ENCODE measurements around the gene HABP2. TPM values are rescaled to one million over a fixed set of nuclear protein-coding genes. Genes with fewer than 3 reads are reported as not detected.

Gene HABP2
- total and polyA plus RNA-seq, 2 experiments from 2014 or later, result not detected

- no peak overlapping the region for H3K4me3 Mint-ChIP-seq
- H3K27me3 ChIP-seq (ENCODE audit: insufficient read depth), result no peaks in the 10 kb centered on the region
These were observed 32.0 kb upstream of the HABP2 start for GRCh38 chr10:113520690-113521474.

GRCh38 chr10:113521475-113521795 lies 31.4 kb upstream of the HABP2 start:
- no peak overlapping the region for H3K4me3 Mint-ChIP-seq
- Histone ChIP-seq H3K27ac (ENCODE audit: low read depth) (no peak overlapping the region), H4K20me1 (replicated peaks; ENCODE audit: insufficient read depth) (no peaks in the 10 kb centered on the region), H3K9me2 (ENCODE audit: insufficient read depth) (no peaks in the 10 kb centered on the region), H3K4me2 (no peak overlapping the region), H3K79me2 (replicated peaks; ENCODE audit: insufficient read depth) (no peaks in the 10 kb centered on the region), H3K4me1 (ENCODE audit: insufficient read depth) (no peaks in the 10 kb centered on the region), H3K36me3 (ENCODE audit: insufficient read depth) (no peaks in the 10 kb centered on the region), H3K4me3 (no peak overlapping the region), H3F3A (replicated peaks; ENCODE audit: low read depth) (no peaks in the 10 kb centered on the region), H3K27me3 (ENCODE audit: insufficient read depth) (no peaks in the 10 kb centered on the region), H2AFZ (no peak overlapping the region)
- peaks cover 2% of the 10 kb centered on the region for H3K27me3 Mint-ChIP-seq (ENCODE audit: insufficient read depth, low read depth, poor library complexity)
- H3K36me3 Mint-ChIP-seq (ENCODE audit: low read depth), result no peaks in the 10 kb centered on the region
- no peak overlapping the region for H3K27ac Mint-ChIP-seq
- no peaks in the 10 kb centered on the region for H3K9me3 Mint-ChIP-seq
- ATAC-seq, result no peak
- DNase-seq (ENCODE audit: low spot score), result no peak
- H3K4me1 Mint-ChIP-seq, result peaks cover 2% of the 10 kb centered on the region; the same call in 1 of the 3 replicates
- no peak for TF ChIP-seq ZNF462 (CRISPR knock-in tag; IDR thresholded peaks at IDR 0.05)
- TF ChIP-seq POLR2AphosphoS5 (IDR thresholded peaks at IDR 0.05; ENCODE audit: low read depth), result no peak
- TF ChIP-seq CTCF (conservative IDR thresholded peaks at IDR 0.05; ENCODE audit: low read depth in 2 of 2), result no peak
- TF ChIP-seq EZH2 (IDR thresholded peaks at IDR 0.05; ENCODE audit: low read depth, unreplicated experiment), result no peak

More at GRCh38 chr10:113520690-113521474, 32.0 kb upstream of the HABP2 start:
- Histone ChIP-seq H3K9me2 (ENCODE audit: insufficient read depth) (no peaks in the 10 kb centered on the region), H3K79me2 (replicated peaks; ENCODE audit: insufficient read depth) (no peaks in the 10 kb centered on the region), H4K20me1 (replicated peaks; ENCODE audit: insufficient read depth) (no peaks in the 10 kb centered on the region), H3K4me1 (ENCODE audit: insufficient read depth) (no peaks in the 10 kb centered on the region), H3F3A (replicated peaks; ENCODE audit: low read depth) (no peaks in the 10 kb centered on the region), H2AFZ (no peak overlapping the region), H3K36me3 (ENCODE audit: insufficient read depth) (no peaks in the 10 kb centered on the region), H3K27ac (ENCODE audit: low read depth) (no peak overlapping the region), H3K4me3 (no peak overlapping the region), H3K4me2 (no peak overlapping the region)
- H3K4me1 Mint-ChIP-seq, result peaks cover 2% of the 10 kb centered on the region; the same call in 1 of the 3 replicates
- H3K9me3 Mint-ChIP-seq, result no peaks in the 10 kb centered on the region
- TF ChIP-seq CTCF (conservative IDR thresholded peaks at IDR 0.05; ENCODE audit: low read depth in 2 of 2) (peak; percentile 96), STAT1 (IDR thresholded peaks at IDR 0.05; ENCODE audit: unreplicated experiment) (no peak)
- H3K36me3 Mint-ChIP-seq (ENCODE audit: low read depth), result no peaks in the 10 kb centered on the region
- H3K27ac Mint-ChIP-seq, result no peak overlapping the region
- DNase-seq (ENCODE audit: low spot score) (peak; percentile 85), ATAC-seq (peak; percentile 66)
- H3K27me3 Mint-ChIP-seq (ENCODE audit: insufficient read depth, low read depth, poor library complexity), result peaks cover 2% of the 10 kb centered on the region

All from GM23338 (cell line).